Measurements from ENCODE around the gene FGD3. TPM values are rescaled to one million over a fixed set of nuclear protein-coding genes. Genes with fewer than 3 reads are reported as not detected.

FGD3 gene
- total RNA-seq, 3 donors from 2014 or later (not counting 1 experiment from before 2014, with no cell fraction given): 133 to 204 (median 193) TPM

- H3K4me1 Mint-ChIP-seq: peaks cover 83 to 92% of the 10 kb centered on the region in 2 donors
- peak; percentile 81 for TF ChIP-seq CTCF (IDR thresholded peaks at IDR 0.05)
- Histone ChIP-seq H3K4me3 (ENCODE audit: low read length) (no peak overlapping the region), H3K27me3 (ENCODE audit: control insufficient read depth, insufficient read depth, low read length) (no peaks in the 10 kb centered on the region), H3K36me3 (ENCODE audit: control insufficient read depth, insufficient read depth, low read length) (peaks cover 30% of the 10 kb centered on the region), H3K27ac (ENCODE audit: low read length) (peak overlapping the region; percentile 42), H3K9me3 (ENCODE audit: control insufficient read depth, insufficient read depth, low read length) (no peaks in the 10 kb centered on the region), H3K4me1 (ENCODE audit: control insufficient read depth, insufficient read depth, low read length) (peaks cover 45% of the 10 kb centered on the region)
- 92% methylated on average over 5 of the region's 6 CpGs for WGBS (ENCODE audit: insufficient coverage)
- peak in 1 of 2 donors; percentile 81 for DNase-seq
- H3K27me3 Mint-ChIP-seq (ENCODE audit: low read depth in 2 of 2): no peaks in the 10 kb centered on the region
- H3K9me3 Mint-ChIP-seq: no peaks in the 10 kb centered on the region
- peak; percentile 67 to 82 (median 71) for ATAC-seq
- no peaks in the 10 kb centered on the region for H3K36me3 Mint-ChIP-seq
- peak overlapping the region; percentile 5 for H3K4me3 Mint-ChIP-seq
- H3K27ac Mint-ChIP-seq: peak overlapping the region; percentile 67 to 78
- intact Hi-C loops (cut with micrococcal nuclease): loop anchor here (1.0 kb wide), 1 partner anchor 29 kb away; no protein-coding TSS in a partner anchor
These were observed 39.1 kb downstream of the FGD3 start for GRCh38 chr9:92986176-92987119.

- TF ChIP-seq CTCF (IDR thresholded peaks at IDR 0.05): no peak
- Mint-ChIP-seq H3K27me3 (ENCODE audit: low read depth in 2 of 2) (no peaks in the 10 kb centered on the region), H3K4me3 (no peak overlapping the region), H3K9me3 (no peaks in the 10 kb centered on the region), H3K27ac (peak overlapping the region; percentile 67 to 78), H3K36me3 (no peaks in the 10 kb centered on the region), H3K4me1 (peaks cover 92 to 93% of the 10 kb centered on the region in 2 donors)
- Histone ChIP-seq H3K4me1 (ENCODE audit: control insufficient read depth, insufficient read depth, low read length) (peaks cover 48% of the 10 kb centered on the region), H3K27ac (ENCODE audit: low read length) (no peak overlapping the region), H3K9me3 (ENCODE audit: control insufficient read depth, insufficient read depth, low read length) (no peaks in the 10 kb centered on the region), H3K4me3 (ENCODE audit: low read length) (no peak overlapping the region), H3K36me3 (ENCODE audit: control insufficient read depth, insufficient read depth, low read length) (peaks cover 31% of the 10 kb centered on the region), H3K27me3 (ENCODE audit: control insufficient read depth, insufficient read depth, low read length) (no peaks in the 10 kb centered on the region)
- no peak for DNase-seq
- no peak for ATAC-seq
- WGBS (ENCODE audit: insufficient coverage): 95% methylated on average over 1 of the region's 1 CpG
- intact Hi-C loops (cut with micrococcal nuclease): no loop called here
These were observed 41.0 kb downstream of the FGD3 start for GRCh38 chr9:92988215-92988768.

- H3K36me3 Mint-ChIP-seq: no peaks in the 10 kb centered on the region
- H3K4me1 Mint-ChIP-seq: peaks cover 94% of the 10 kb centered on the region in 2 donors
- no peak for ATAC-seq
- WGBS (ENCODE audit: insufficient coverage): 57% methylated on average over 3 of the region's 3 CpGs
- H3K36me3 ChIP-seq (ENCODE audit: control insufficient read depth, insufficient read depth, low read length): peaks cover 25% of the 10 kb centered on the region
- H3K27ac ChIP-seq (ENCODE audit: low read length): no peak overlapping the region
- no peak for TF ChIP-seq CTCF (IDR thresholded peaks at IDR 0.05)
- H3K9me3 Mint-ChIP-seq: no peaks in the 10 kb centered on the region
- no peaks in the 10 kb centered on the region for H3K27me3 ChIP-seq (ENCODE audit: control insufficient read depth, insufficient read depth, low read length)
- no peaks in the 10 kb centered on the region for H3K9me3 ChIP-seq (ENCODE audit: control insufficient read depth, insufficient read depth, low read length)
- H3K27me3 Mint-ChIP-seq (ENCODE audit: low read depth in 2 of 2): no peaks in the 10 kb centered on the region
- peak overlapping the region; percentile 14 for H3K4me3 Mint-ChIP-seq
- no peak overlapping the region for H3K4me3 ChIP-seq (ENCODE audit: low read length)
- H3K4me1 ChIP-seq (ENCODE audit: control insufficient read depth, insufficient read depth, low read length): peaks cover 47% of the 10 kb centered on the region
- H3K27ac Mint-ChIP-seq: peak overlapping the region; percentile 67 to 78
- DNase-seq: peak in 1 of 2 donors; percentile 45
- intact Hi-C loops (cut with micrococcal nuclease): no loop called here
These were observed 42.2 kb downstream of the FGD3 start for GRCh38 chr9:92989561-92989960.

Measured in natural killer cell (primary cell).